ENCODE measurements around the gene NOP56. TPM values are rescaled to one million over a fixed set of nuclear protein-coding genes. Genes with fewer than 3 reads are reported as not detected.
A peak's percentile ranks its signal among the peaks of the same experiment; 100 is the strongest.

NOP56 gene
- total RNA-seq, 1 donor from 2014 or later = 288 TPM

- DNase-seq (ENCODE audit: low read depth) = no peak
- TF ChIP-seq, protein P1, sequence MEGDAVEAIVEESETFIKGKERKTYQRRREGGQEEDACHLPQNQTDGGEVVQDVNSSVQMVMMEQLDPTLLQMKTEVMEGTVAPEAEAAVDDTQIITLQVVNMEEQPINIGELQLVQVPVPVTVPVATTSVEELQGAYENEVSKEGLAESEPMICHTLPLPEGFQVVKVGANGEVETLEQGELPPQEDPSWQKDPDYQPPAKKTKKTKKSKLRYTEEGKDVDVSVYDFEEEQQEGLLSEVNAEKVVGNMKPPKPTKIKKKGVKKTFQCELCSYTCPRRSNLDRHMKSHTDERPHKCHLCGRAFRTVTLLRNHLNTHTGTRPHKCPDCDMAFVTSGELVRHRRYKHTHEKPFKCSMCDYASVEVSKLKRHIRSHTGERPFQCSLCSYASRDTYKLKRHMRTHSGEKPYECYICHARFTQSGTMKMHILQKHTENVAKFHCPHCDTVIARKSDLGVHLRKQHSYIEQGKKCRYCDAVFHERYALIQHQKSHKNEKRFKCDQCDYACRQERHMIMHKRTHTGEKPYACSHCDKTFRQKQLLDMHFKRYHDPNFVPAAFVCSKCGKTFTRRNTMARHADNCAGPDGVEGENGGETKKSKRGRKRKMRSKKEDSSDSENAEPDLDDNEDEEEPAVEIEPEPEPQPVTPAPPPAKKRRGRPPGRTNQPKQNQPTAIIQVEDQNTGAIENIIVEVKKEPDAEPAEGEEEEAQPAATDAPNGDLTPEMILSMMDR (IDR thresholded peaks at IDR 0.05; ENCODE audit: insufficient read depth, low read length, severe bottlenecking) = no peak
- H3K36me3 ChIP-seq (ENCODE audit: control insufficient read depth, insufficient read depth, low read length) = peaks cover 35% of the 10 kb centered on the region
- H3K27me3 ChIP-seq (ENCODE audit: control insufficient read depth, insufficient read depth, low read length) = no peaks in the 10 kb centered on the region
- no peak for FAIRE-seq
- H3K4me3 ChIP-seq (ENCODE audit: low read depth, low read length) = no peak overlapping the region
These were observed 7.1 kb downstream of the NOP56 start for GRCh38 chr20:2659547-2659946.

DNA sequence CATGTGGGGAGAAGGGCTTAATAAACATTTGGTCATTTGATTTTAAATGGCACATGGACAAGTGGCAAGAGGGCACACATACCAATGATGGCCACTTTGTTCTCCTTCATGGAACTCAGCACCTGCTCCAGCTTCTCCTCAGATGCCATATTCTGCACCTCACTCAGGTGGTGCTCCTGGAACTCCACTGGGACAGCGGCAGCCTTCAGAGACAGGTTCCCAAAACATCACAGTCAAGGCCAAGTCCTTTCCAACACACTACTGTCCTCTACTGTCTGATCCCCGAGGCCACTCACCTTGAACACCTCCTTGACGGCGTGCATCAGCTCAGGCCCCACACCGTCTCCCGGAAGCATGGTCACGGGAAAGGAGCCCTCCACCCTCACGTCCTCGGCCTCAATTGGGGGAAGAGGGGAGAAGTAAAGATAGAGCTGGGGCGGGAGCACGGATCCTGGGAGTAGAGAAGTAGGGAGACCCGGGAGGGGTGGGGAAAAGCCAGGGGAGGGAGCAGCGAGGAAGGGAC, 11.0 kb downstream of the NOP56 start:
- DNase-seq (ENCODE audit: low read depth) (no peak), FAIRE-seq (no peak)
- TF ChIP-seq, protein P1 (IDR thresholded peaks at IDR 0.05; ENCODE audit: insufficient read depth, low read length, severe bottlenecking) = no peak
- Histone ChIP-seq H3K27me3 (ENCODE audit: control insufficient read depth, insufficient read depth, low read length) (no peaks in the 10 kb centered on the region), H3K36me3 (ENCODE audit: control insufficient read depth, insufficient read depth, low read length) (peaks cover 9% of the 10 kb centered on the region), H3K4me3 (ENCODE audit: low read depth, low read length) (peak overlapping the region; percentile 79)

- no peaks in the 10 kb centered on the region for H3K27me3 ChIP-seq (ENCODE audit: control insufficient read depth, insufficient read depth, low read length)
- FAIRE-seq (no peak), DNase-seq (ENCODE audit: low read depth) (peak; percentile 80)
- TF ChIP-seq, protein P1 (IDR thresholded peaks at IDR 0.05; ENCODE audit: insufficient read depth, low read length, severe bottlenecking) = no peak
- H3K36me3 ChIP-seq (ENCODE audit: control insufficient read depth, insufficient read depth, low read length) = peaks cover 8% of the 10 kb centered on the region
- H3K4me3 ChIP-seq (ENCODE audit: low read depth, low read length) = peak within 1 kb of the TSS; percentile 79
These were observed 11.7 kb downstream of the NOP56 start, which contains the start of gene IDH3B for GRCh38 chr20:2663887-2664719. Gene IDH3B (minus strand): TSS chr20:2664216. CDS start chr20:2664188, 28 bp downstream.

DNA sequence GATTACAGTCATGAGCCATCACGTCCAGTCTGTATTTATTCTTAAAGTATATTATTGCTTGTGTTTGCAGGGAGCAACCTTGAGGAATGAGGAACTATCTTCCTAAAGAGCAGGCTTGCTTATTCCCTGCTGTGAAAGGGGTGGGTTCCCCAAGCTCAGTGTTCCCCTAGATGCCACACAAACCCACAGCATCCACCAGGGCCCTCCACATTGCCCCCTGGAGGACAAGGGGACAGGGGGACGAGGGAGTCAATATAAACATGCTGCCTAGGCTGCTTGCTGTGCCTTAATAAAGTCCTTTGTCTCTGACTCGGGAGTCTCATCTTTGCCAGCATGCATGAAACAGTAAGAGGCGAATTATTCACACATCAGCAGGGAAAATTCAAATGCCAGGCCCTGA, 19.5 kb downstream of the NOP56 start:
- TF ChIP-seq, protein P1 (IDR thresholded peaks at IDR 0.05; ENCODE audit: insufficient read depth, low read length, severe bottlenecking) = peak; percentile 19
- DNase-seq (ENCODE audit: low read depth) (no peak), FAIRE-seq (no peak)

GRCh38 chr20:2672446-2672845, 20.0 kb downstream of the NOP56 start:
- TF ChIP-seq, protein P1 (IDR thresholded peaks at IDR 0.05; ENCODE audit: insufficient read depth, low read length, severe bottlenecking) = no peak
- no peaks in the 10 kb centered on the region for H3K36me3 ChIP-seq (ENCODE audit: control insufficient read depth, insufficient read depth, low read length)
- H3K4me3 ChIP-seq (ENCODE audit: low read depth, low read length) = no peak overlapping the region
- no peak for DNase-seq (ENCODE audit: low read depth)
- FAIRE-seq = no peak
- no peaks in the 10 kb centered on the region for H3K27me3 ChIP-seq (ENCODE audit: control insufficient read depth, insufficient read depth, low read length)

More for the DNA sequence above, 19.5 kb downstream of the NOP56 start:
- Histone ChIP-seq H3K4me3 (ENCODE audit: low read depth, low read length) (no peak overlapping the region), H3K36me3 (ENCODE audit: control insufficient read depth, insufficient read depth, low read length) (no peaks in the 10 kb centered on the region), H3K27me3 (ENCODE audit: control insufficient read depth, insufficient read depth, low read length) (no peaks in the 10 kb centered on the region)
